GM18499 (cell line): ENCODE data around the gene MEGF8.

Source experiments
- ATAC-seq: cut with Tn5 transposase; IDR thresholded peaks from one replicate; pipeline ENCODE4 v1.9.1; 2021; ENCODE audit warnings: moderate number of reproducible peaks; ENCODE audit not compliant: insufficient read depth, unreplicated experiment

MEGF8 gene

DNA sequence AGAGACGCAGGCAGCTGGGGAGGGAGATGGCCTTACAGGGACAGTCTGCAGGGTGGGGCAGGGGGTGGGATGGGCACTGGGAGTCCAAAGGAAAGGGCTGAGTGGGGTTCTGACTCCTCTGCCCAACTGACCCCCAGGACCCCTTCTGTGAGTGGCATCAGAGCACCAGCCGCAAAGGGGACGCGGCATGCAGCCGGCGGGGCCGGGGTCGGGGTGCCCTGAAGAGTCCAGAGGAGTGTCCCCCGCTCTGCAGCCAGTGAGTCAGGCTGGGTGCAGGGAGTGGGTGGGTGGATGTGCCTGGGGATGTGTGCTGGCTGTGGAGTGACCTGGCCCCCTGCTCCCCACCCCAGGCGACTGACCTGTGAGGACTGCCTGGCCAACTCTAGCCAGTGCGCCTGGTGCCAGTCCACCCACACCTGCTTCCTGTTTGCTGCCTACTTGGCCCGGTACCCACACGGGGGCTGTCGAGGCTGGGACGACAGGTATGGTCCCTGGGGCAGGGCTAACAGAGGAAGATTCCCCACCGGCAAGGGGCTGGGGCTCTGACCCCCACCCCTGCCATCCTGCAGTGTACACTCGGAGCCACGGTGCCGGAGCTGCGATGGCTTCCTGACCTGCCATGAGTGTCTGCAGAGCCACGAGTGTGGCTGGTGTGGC lies 25.8 kb downstream of the MEGF8 start:
- ATAC-seq: no peak

DNA sequence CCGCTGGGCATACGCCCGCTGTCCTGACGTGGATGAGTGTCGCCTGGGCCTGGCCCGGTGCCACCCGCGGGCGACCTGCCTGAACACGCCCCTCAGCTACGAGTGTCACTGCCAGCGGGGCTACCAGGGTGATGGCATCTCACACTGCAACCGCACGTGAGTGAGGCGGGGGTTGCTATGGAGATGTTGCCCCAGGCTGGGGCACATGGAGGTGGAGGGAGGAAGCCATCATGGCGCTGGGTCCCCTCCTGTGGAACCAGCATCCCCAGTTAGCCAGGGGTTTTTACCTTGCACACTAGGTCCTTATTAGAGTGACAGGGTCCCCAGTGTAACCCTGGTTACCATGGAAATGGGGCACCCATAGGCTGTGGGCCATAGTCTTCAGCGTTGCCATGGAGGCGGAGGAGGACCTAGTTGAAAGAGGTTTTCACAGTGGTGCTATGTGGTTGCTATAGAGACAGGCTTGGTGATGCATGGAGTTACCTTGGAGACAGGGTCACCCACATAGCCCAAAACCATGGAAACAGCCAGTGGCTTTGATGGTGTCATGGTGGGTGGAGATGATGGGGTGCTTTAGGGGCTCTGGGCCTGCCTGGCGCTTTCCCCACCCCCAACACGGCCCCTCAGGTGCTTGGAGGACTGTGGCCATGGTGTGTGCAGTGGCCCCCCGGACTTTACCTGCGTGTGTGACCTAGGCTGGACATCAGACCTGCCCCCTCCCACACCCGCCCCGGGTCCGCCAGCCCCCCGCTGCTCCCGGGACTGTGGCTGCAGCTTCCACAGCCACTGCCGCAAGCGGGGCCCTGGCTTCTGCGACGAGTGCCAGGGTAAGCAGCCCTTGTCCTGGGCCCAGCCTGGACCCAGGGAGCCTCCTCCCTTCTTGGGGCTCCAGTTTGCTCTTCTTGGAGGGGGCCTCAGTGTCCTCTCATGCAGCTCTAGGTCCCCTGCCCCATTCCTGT lies 27.1 kb downstream of the MEGF8 start:
- no peak for ATAC-seq

DNA sequence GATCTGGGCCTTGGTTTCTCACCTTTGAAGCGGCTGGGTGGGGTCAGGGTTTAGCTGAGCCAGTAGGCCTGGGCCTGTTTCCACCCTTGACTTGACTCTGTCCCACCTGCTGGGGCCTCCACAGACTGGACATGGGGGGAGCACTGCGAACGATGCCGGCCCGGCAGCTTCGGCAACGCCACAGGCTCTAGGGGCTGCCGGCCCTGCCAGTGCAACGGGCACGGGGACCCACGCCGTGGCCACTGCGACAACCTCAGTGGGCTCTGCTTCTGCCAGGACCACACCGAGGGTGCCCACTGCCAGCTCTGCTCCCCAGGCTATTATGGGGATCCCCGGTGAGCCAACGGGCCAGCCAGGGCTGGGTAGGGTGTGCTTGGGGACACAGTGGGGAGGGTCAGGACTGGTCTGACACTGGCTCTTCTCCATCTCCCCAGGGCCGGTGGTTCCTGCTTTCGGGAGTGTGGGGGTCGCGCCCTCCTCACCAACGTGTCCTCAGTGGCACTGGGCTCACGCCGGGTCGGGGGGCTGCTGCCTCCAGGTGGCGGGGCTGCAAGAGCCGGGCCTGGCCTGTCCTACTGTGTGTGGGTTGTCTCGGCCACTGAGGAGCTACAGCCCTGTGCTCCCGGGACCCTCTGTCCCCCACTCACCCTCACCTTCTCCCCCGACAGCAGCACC lies 28.0 kb downstream of the MEGF8 start:
- no peak for ATAC-seq

DNA sequence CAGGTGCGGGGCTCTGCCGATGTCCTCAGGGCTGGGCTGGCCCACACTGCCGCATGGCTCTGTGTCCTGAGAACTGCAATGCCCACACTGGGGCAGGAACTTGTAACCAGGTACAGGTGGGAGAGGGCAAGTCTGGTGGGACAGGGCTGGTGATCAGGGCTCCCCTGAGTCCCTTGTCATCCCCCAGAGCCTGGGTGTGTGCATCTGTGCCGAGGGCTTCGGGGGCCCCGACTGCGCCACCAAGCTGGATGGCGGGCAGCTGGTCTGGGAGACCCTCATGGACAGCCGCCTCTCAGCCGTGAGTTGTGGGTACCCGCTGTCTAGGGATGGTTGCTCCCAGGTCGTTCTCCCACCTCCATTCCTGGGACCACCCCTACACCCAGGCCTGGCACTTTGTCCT lies 30.5 kb downstream of the MEGF8 start:
- ATAC-seq: no peak

DNA sequence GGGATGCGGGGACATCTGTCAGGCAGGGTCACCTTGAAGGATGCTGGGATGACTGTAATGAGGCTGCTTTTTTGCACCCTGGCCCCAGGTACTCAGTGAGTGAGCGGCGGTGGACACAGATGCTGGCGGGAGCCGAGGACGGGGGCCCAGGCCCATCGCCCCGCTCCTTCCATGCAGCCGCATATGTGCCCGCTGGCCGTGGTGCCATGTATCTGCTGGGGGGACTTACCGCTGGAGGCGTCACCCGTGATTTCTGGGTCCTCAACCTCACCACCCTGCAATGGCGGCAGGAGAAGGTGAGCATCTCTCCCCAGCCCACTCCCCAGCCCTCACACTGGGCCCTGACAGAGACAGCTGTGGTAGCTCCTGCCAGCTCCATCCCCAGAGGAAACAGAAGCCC lies 31.3 kb downstream of the MEGF8 start:
- no peak for ATAC-seq

DNA sequence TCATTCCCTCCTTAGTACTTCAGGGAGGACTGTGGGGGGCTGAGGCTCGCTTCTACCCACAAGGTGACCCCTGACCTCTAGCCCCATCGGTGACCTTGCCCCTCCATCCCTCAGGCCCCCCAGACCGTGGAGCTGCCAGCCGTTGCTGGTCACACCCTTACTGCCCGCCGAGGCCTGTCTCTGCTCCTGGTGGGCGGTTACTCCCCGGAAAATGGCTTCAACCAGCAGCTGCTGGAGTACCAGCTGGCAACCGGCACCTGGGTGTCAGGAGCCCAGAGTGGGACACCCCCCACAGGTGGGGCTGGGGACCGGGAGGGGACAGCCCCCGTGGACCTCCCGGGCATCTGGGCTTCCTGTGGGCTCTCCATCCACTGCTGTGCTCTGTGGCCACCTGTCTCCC lies 31.9 kb downstream of the MEGF8 start:
- no peak for ATAC-seq

DNA sequence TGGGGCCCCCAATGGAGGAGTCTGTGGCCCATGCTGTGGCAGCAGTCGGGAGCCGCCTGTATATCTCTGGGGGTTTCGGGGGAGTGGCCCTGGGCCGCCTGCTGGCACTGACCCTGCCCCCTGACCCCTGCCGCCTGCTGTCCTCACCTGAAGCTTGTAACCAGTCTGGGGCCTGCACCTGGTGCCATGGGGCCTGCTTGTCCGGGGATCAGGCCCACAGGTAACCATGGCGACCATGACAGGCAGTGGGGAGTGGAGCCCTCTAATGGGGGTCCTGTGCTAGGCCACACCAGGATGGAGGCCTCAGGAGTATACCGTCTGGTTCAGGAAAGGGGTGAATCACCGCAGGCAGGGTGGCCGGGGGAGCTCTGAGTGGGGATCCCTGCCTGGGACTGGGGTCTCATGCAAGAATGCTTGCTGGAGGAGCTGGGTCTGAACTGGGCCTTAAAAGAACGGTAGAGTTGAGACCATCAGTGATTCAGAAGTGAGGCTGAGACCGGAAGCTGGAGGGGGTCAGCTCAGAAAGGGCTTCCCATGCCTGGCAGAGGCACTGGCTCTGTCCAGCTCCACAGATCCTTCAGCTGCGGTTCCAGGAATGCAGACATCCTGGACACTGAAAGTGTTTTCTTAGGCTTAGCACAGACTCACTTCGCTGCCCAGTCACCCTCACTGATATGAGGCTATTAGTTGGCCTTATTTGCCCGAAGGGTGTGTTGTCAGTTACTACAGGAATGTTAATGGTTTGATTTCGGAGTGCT lies 35.5 kb downstream of the MEGF8 start:
- ATAC-seq: no peak

DNA sequence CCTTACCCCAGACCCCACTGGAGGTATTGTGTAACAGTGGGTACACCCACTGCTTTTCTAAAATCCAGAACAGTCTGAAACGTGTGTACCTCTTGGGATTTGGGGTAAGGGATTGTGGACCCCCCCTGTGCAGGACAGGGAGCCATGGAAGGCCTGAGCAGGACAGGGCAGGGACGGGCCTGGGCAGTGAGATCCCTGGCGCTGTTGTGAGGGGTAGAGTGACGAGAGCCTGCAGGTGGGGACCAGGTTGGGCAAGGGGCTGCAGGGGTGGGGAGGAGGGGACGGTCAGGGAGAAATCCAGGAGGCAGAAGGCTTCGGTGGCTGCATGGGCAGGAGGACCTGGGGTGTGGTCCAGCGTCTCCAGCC lies 36.1 kb downstream of the MEGF8 start:
- no peak for ATAC-seq

DNA sequence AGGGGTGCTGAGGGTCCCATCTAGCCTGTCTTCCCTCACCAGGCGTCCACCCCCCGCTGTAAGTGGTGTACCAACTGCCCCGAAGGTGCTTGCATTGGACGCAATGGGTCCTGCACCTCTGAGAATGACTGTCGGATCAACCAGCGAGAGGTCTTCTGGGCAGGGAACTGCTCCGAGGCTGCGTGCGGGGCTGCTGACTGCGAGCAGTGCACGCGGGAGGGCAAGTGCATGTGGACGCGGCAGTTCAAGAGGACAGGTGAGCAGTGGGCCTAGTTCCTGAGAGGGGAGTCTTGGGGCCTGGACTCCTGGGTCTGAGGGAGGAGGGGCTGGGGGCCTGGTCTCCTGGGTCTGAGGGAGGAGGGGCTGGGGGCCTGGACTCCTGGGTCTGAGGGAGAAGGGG lies 36.9 kb downstream of the MEGF8 start:
- ATAC-seq: no peak

DNA sequence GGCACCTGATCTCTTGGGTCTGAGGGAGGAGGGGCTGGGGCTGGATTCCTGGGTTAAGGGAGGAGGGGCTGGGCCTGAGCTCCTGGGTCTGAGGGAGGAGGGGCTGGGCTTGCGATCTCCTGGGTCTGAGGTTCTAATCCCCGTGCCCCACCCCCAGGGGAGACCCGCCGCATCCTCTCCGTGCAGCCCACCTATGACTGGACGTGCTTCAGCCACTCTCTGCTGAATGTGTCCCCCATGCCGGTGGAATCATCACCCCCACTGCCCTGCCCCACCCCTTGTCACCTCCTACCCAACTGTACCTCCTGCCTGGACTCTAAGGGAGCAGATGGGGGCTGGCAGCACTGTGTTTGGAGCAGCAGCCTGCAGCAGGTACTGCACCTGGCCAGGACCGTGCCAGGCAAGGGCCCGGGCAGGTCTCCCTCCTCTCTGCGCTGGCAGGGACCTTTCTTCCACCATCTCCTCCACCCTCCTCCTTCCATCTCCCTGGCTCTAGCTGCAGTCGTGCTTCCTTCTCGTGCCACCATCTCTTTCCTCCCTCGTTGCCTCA lies 37.5 kb downstream of the MEGF8 start:
- no peak for ATAC-seq

DNA sequence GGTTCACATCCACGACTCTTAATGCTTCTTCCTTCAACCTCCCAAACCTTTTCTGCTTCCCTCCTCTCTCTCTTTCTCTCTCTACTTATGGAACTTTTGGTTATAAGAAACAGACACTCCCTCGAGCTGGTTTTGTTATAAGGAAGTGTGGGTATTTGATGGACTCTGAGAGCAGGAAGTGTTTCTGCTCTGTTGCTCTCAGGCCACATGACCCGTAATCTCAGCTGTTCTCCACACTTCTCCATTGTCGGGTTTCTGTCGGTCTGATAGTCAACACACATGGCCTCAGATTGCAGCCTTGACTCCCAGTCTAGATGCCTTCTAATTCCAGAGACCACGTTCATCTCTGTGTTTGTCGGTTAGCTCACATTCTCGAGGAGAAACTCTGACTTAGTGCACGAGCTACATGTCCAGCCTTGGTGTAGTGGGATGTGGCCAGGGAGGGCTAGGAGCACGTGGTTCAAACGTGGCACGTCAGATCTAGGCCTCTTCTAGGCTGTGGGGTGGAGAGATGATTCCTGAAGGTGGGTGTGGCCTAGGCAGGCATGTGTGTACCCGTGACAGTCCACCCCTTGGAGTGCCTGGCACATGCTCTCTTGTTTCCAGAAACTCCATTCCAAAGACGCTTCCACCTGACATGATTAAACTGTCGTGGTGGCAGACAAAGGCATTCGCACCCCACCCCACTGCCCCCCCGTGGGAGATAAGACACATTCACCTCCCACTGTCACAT lies 38.3 kb downstream of the MEGF8 start:
- no peak for ATAC-seq

DNA sequence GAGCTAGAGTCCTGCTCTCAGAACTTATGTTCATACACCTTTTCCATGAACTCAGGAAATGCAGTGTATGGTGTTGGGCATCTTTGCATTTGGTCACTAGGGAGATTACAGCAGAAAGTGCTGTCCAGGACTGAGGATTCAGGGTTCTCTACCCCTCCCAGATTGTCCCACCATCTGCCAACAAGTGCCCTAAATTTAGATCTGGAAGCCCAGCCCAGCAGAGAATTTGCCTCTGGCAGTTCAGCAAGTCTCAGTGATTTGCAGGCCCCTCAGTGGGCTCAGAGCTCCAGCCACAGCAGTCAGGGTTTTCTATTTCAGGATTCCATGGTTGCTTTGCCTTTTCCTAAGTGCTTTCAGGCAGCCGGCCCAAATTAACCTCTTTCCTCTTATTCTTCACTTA lies 41.2 kb downstream of the MEGF8 start:
- ATAC-seq: no peak

DNA sequence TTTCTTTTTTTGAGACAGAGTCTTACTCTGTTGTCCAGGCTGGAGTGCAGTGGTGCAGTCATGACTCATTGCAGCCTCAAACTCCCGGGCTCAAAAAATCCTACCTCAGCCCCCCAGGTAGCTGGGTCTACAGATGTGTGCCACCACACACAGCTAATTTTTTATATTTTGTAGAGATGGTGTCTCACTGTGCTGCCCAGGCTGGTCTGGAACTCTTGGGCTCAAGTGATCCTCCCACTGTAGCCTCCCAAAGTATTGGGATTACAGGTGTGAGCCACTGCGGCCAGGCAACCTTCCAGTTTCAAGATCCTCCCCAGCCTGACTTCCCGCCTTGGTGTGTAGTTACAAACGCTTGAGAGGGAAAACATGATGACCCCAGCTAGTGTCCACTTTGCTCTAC lies 42.5 kb downstream of the MEGF8 start:
- ATAC-seq: no peak

DNA sequence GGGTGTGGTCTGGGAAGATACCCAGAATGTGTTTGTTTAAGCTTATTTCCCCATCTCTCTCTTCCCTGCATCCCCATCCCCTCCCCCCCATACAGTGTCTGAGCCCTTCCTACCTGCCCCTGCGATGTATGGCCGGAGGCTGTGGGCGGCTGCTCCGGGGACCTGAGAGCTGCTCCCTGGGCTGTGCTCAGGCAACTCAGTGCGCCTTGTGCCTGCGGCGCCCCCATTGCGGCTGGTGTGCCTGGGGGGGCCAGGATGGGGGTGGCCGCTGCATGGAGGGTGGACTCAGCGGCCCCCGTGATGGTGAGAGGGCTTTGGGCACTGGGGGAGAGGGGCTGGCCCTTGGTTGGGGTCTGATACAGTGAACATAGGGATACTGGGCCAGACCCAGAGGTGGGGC lies 42.9 kb downstream of the MEGF8 start:
- no peak for ATAC-seq

DNA sequence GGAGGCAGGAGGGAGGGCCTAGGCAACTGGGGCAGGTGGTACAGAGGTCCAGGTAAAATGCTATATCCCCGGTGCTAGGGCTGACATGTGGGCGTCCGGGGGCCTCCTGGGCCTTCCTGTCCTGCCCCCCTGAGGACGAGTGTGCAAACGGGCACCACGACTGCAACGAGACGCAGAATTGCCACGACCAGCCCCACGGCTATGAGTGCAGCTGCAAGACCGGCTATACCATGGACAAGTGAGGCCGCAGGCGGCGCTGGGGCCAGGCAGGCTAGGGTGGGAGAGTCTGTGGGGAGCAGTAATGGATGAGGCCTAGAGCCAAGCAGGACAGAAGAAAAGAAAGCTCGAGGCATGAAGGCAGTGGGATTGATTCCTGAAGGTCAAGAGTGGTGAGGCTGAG lies 43.3 kb downstream of the MEGF8 start:
- no peak for ATAC-seq

DNA sequence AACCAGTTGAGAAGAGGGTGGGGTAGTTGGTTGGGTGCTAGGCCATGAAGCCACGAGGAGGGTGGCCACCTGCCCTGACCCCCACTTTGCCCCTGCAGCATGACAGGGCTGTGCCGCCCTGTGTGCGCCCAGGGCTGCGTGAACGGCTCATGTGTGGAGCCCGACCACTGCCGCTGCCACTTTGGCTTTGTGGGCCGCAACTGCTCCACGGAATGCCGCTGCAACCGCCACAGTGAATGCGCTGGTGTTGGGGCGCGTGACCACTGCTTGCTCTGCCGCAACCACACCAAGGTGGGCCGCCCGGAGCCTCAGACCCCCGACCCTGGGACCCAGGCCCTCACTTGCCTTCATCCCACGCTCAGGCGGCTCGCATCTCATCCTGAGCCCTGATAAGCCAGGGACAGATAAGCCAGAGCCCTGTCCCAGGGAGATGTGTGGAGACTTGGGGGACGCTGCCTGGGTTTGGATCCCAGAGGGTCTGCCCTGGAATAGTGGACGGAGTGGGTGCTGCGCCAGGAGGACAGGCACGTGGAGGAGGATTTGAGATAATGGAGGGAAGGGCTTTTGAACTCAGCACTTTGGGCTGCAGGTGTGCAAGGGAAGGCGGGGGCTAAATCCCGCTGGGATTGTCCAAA lies 44.1 kb downstream of the MEGF8 start:
- ATAC-seq: no peak

DNA sequence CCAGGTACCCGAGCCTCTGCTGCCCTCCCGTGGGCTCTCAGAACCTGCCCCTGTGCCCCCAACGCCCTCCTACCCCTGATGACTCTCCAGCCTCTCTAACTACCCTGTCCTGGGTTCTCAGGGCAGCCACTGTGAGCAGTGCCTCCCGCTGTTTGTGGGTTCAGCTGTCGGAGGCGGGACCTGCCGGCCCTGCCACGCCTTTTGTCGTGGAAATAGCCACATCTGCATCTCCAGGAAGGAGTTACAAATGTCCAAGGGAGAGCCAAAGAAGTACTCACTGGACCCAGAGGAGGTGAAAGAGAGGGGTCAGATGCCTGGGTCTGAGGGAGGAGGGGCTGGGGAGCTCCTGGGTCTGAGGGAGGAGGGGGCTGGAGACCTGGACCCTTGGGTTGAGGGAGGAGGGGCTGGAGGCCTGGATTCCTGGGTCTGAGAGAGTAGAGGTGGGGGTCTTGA lies 44.7 kb downstream of the MEGF8 start:
- ATAC-seq: no peak

DNA sequence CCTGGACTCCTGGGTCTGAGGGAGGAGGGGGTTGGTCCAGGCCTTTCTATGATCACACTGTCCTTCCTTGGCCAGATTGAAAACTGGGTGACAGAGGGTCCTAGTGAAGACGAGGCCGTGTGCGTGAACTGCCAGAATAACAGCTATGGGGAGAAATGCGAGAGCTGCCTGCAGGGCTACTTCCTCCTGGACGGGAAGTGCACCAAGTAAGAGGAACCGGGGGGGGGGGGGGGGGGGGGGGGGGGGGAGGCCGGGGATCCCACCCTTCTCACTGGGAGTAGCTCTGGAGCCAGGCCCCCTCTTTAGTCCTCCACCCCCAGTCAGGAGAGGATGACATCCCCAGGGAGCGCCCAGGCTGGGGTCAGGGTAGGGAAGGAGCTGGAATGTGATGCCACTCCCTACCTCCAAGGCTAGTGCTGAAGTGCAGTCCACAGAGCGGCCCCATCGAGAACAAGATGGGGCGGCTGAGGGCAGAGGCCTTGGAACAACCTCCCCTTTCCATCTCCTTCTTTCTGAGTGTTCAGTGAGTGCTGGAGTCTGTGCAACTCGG lies 45.3 kb downstream of the MEGF8 start:
- no peak for ATAC-seq

DNA sequence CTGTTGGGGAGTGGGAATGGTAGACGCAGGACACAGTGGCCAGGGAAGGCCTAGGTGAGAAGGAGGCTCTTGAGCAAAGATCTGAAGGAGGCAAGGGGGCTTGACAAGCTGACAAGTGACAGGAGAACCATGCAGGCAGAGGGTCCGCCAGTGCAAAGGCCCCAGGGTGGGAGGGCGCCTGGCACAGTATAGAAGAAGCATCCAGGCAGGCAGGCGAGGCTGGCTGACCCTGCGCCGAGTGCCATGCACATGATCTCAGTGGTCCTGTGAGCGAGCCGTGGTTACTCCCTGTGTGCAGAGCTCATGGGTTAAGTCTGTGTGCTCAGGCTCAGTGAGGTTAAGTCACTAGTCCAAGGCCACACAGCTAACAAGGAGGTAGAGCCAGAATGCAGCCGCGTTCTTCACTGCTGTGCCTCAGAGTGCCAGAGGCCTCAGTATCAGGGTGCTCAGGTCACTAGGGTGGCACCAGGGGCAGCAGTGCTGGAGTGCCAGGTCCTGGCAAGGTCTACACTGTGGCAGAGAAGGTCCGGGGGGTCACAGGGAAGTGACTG lies 49.5 kb downstream of the MEGF8 start:
- ATAC-seq: no peak
